Ureter (tissue), 1 donor: ENCODE results near the gene MEP1A. TPM values are rescaled to one million over a fixed set of nuclear protein-coding genes. Genes with fewer than 3 reads are reported as not detected.

Source experiments
- DNase-seq: peaks from one replicate; pipeline ENCODE4 v3.0.0-alpha.2; 2020; ENCODE audit warnings: low spot score
- total RNA-seq: library from RNA; stranded (reverse); gene quantifications from one replicate; pipeline ENCODE4 v1.2.4, GENCODE V29; 2023
- donor health status: DM: yes; HTN: yes; CAD: no.

Gene MEP1A
- total RNA-seq, 1 donor from 2014 or later = not detected

GRCh38 chr6:46776070-46776712 is 17.0 kb upstream of the MEP1A start:
- no peak for DNase-seq

- DNase-seq = no peak
Observed at GRCh38 chr6:46777476-46778346, 15.5 kb upstream of the MEP1A start.

- DNase-seq = peak; percentile 57
Observed at GRCh38 chr6:46781478-46782378, 11.5 kb upstream of the MEP1A start.

GRCh38 chr6:46784535-46784934 is 8.7 kb upstream of the MEP1A start:
- no peak for DNase-seq

DNA sequence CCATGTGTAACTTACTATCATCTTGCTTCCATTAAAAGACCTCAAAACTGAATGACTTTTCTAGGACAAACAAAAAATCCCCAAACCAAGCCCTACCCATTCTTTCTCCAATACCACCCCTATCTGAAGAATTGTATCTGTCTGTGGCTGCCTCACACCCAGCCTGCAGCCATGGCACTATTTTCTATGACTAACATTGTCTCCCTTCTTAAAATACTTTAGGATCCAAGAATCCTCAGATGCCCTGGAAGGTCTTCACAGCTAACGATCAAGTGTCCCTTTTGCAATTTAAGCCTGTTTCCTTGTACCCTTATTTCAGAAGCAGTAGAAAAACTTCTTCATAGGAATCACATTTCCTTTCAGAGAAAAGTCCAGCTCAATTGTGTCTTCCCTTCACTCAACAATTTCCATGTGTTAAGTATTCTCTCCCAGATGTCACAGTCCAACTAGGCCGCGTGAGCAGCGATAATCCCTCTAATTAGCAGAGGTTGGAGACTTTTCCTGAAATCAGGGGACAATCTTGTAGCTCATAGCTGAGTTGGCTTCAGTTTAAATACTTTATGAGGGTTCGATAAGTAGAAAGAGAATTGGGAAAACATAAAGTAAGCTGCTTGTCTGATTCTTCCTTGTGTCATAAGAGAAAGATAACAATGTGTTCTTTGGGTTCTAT is 5.2 kb upstream of the MEP1A start:
- no peak for DNase-seq

DNA sequence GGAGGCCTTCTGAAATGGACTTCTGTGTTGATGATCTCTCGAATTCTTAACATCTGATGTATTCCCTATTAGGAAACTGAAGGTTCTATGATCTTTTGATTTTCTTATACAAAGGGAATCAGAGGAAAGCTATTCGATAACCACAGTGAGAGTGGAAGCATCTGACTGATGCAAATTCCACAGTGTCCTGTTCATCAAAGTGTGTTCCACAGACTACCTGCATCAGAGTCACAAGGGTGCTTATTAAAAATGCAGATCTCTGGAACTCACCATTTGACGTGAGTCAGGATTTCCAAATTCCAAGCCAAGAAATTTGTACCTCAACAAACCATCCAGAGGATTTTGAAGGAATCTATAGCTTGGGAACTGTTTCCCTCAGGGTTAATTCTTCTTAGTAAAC is 4.4 kb upstream of the MEP1A start:
- DNase-seq = no peak

- DNase-seq = no peak
Observed at GRCh38 chr6:46789434-46790354, 3.5 kb upstream of the MEP1A start.

- no peak for DNase-seq
Observed at GRCh38 chr6:46790355-46790874, 2.8 kb upstream of the MEP1A start.

GRCh38 chr6:46792635-46793034 is 554 bp upstream of the MEP1A start:
- no peak for DNase-seq

GRCh38 chr6:46794068-46794467 is 879 bp downstream of the MEP1A start:
- DNase-seq = no peak

DNA sequence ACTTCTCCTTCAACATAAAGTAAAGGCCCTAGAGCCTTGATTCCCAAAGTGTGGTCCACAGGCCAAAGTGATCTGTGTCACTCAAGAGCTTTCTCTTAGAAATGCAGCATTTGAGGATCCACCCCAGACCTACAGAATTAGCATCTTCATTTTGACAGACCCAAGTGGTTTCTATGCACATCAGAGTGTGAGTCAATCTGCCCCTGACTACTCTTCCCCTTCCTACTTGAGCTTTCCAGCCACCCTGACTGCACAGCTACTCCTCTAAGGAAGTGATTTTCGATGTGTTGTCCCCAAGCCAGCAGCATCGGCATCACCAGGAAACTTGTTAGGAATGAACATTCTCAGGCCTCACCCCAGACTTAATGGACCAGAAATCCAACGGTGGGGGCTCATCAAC is 2.6 kb downstream of the MEP1A start:
- no peak for DNase-seq

- DNase-seq = no peak
Observed at GRCh38 chr6:46796848-46797580, 3.8 kb downstream of the MEP1A start.

- DNase-seq = no peak
Observed at GRCh38 chr6:46799657-46800056, 6.5 kb downstream of the MEP1A start.

DNA sequence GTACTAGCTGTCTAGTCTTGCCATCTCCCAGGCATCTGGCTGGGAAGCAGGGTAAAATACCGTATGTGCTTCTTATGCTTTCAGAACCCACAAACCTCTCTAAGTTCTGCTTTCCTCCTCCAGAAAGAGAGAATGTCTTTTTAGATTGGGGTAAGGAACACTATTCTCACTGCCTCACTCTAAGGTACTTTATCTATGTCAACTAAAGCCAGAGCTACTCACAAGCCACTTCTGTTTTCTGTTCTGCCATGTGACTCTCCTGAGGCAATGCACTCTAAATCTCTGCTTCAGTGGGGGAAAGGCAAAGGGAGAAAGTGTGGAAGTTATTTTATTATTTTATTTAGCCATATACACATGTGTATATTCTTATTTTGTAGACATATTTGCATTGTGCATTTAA is 15.6 kb downstream of the MEP1A start:
- no peak for DNase-seq

- no peak for DNase-seq
Observed at GRCh38 chr6:46815130-46815529, 21.9 kb downstream of the MEP1A start.

DNA sequence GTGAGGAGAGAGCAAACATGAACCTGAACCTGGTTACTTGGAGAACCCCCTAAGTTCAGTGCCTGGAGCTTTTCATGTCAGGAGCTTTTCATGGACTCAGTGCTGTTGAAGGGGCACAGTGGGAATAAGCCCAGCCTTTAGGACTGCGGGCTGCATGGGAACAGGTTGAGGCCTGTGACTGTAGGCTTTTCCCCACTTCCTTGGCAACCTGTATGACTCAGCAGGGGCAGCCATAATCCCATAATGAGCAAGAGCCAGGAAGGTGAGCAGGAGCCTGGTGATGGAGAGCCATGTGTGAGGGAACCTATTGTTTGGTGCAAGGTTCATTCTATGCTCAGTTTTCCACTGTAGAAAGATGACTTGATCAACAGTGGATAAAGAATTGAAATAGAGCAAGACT is 23.4 kb downstream of the MEP1A start:
- no peak for DNase-seq

DNA sequence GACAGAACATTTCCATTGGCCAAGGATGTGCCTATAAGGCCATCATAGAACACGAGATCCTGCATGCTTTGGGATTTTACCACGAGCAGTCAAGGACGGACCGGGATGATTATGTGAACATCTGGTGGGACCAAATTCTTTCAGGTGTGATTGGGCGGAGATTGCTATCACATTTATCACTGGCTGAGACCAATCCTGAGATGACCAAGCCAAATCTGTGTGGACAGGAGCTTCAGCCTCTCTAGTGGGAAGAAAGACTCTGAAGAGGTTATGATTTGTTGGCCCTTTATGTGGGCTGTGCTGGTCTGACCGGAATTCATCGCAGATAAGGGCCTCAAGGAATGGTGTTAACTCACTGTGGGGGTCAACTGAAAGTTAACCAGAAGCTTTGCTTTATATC is 26.4 kb downstream of the MEP1A start:
- DNase-seq = no peak

GRCh38 chr6:46821458-46821881 is 28.3 kb downstream of the MEP1A start:
- DNase-seq = peak; percentile 56

DNA sequence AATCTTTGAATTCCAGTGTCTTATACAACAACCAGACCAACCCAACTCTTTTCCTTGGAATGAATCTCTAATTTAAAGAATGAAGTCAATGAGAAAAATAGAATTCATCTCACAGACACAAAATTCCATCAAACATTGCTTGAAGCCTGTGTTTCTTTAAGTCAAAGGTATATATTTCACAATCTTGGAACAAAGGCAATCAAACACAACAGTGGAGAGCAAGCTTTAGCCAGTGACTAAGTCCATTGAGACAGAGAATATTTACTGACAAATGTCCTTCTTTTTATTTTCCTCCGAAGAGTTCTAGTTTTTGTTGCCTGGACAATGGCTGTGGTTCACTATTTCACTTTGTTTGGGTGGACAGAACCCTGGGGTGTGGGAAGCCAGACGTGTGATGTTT is 35.8 kb downstream of the MEP1A start:
- DNase-seq = no peak

DNA sequence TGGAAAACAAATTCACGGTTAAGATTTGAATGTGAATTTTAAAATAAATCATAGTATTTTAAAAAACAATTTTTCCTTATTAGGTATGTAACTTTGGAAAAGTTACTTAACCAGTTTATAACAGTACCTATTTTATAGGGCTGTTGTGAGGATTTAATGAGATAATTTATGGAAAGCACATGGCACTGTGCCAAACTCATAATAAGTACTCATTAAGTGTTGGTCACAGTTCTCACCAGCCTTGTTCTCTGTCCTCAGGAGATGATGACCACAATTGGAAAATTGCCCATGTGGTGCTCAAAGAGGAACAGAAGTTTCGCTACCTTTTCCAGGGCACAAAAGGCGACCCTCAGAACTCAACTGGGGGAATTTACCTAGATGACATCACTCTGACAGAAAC is 39.6 kb downstream of the MEP1A start:
- DNase-seq = no peak
